ENCODE results near the gene ABCA6. TPM values are rescaled to one million over a fixed set of nuclear protein-coding genes. Genes with fewer than 3 reads are reported as not detected.

ABCA6 gene
- total and polyA plus RNA-seq, 9 of the 15 experiments (the other 6 are each of a cell fraction or from before 2014, with no cell fraction given) = 0.06 to 0.73 (median 0.15) TPM

GRCh38 chr17:69044371-69044770, 97.3 kb downstream of the ABCA6 start:
- no peaks in the 10 kb centered on the region for H3K79me2 ChIP-seq (ENCODE audit: control insufficient read depth, insufficient read depth, low read length)
- no peak overlapping the region for H2AFZ ChIP-seq (ENCODE audit: low read depth, low read length)
- no peaks in the 10 kb centered on the region for H4K20me1 ChIP-seq (replicated peaks; ENCODE audit: control insufficient read depth, insufficient read depth, low read length)
- no peak overlapping the region for H3K27ac ChIP-seq (ENCODE audit: extremely low read depth, low read depth, low read length)
- no peaks in the 10 kb centered on the region for H3K27me3 ChIP-seq (ENCODE audit: control insufficient read depth in 2 of 2, insufficient read depth in 2 of 2, low read length in 2 of 2)
- peaks cover 8% of the 10 kb centered on the region; the same call in 1 of the 2 replicates for H3K9me3 ChIP-seq (replicated peaks; ENCODE audit: control insufficient read depth, insufficient read depth, low read depth, low read length)
- in situ Hi-C loops (cut with MboI) (no loop called here), intact Hi-C loops (cut with micrococcal nuclease) (no loop called here)
- FAIRE-seq = no peak
- no peak for ATAC-seq
- POLR2A ChIA-PET = interaction anchor here (0.6 kb wide), 1 partner anchor 797 kb away, joined by 3 read pairs; no protein-coding TSS in a partner anchor
- no peak overlapping the region for H3K4me2 ChIP-seq (ENCODE audit: insufficient read depth, low read length)
- H3K4me3 ChIP-seq = no peak overlapping the region
- H3K9me1 ChIP-seq (ENCODE audit: control insufficient read depth, insufficient read depth, low read length) = no peaks in the 10 kb centered on the region
- no peak overlapping the region for H3K9ac ChIP-seq (ENCODE audit: insufficient read depth in 1 of 2, low read depth in 2 of 2, low read length in 2 of 2)
- CTCF ChIA-PET (ENCODE audit: low intra/inter-chr PET ratio) = no interaction called here
- peaks cover 3 to 32% of the 10 kb centered on the region in 2 experiments for H3K4me1 ChIP-seq (replicated peaks in 1 of 2; ENCODE audit: control insufficient read depth in 2 of 2, insufficient read depth in 2 of 2, low read length in 2 of 2)
- BruUV-seq (replicated peaks) = no TSS peak
- no peak for DNase-seq (ENCODE audit: extremely low read depth in 1 of 4, low spot score in 3 of 4)
- no peaks in the 10 kb centered on the region for H3K36me3 ChIP-seq (ENCODE audit: control insufficient read depth, insufficient read depth, low read length)
- 100% methylated on average over 2 of the region's 2 CpGs for WGBS (ENCODE audit: insufficient coverage, low coverage, missing lambda C conversion rate)
- no peak for TF ChIP-seq PCBP1 (IDR thresholded peaks at IDR 0.05; ENCODE audit: low read depth, low read length, poor library complexity, severe bottlenecking)
- no peak for TF ChIP-seq CHD4 (IDR thresholded peaks at IDR 0.05; ENCODE audit: insufficient read depth, insufficient replicate concordance, low read depth, low read length, poor library complexity, severe bottlenecking)
- no peak for TF ChIP-seq CHCHD3 (CRISPR knock-in tag; IDR thresholded peaks at IDR 0.05)
- no peak for TF ChIP-seq KLF16 (IDR thresholded peaks at IDR 0.05)
- no peak for TF ChIP-seq CEBPG (CRISPR knock-in tag; IDR thresholded peaks at IDR 0.05)
- no peak for TF ChIP-seq CEBPG (tag; conservative IDR thresholded peaks at IDR 0.05 in 1 of 2, IDR thresholded peaks at IDR 0.05 in 1 of 2)
- TF ChIP-seq, protein P1, sequence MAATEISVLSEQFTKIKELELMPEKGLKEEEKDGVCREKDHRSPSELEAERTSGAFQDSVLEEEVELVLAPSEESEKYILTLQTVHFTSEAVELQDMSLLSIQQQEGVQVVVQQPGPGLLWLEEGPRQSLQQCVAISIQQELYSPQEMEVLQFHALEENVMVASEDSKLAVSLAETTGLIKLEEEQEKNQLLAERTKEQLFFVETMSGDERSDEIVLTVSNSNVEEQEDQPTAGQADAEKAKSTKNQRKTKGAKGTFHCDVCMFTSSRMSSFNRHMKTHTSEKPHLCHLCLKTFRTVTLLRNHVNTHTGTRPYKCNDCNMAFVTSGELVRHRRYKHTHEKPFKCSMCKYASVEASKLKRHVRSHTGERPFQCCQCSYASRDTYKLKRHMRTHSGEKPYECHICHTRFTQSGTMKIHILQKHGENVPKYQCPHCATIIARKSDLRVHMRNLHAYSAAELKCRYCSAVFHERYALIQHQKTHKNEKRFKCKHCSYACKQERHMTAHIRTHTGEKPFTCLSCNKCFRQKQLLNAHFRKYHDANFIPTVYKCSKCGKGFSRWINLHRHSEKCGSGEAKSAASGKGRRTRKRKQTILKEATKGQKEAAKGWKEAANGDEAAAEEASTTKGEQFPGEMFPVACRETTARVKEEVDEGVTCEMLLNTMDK (IDR thresholded peaks at IDR 0.05; ENCODE audit: borderline replicate concordance, insufficient read depth, low read depth, low read length, poor library complexity, severe bottlenecking) = no peak
- no peak for TF ChIP-seq NR2C1 (IDR thresholded peaks at IDR 0.05)
- TF ChIP-seq NR2C1 (tag; IDR thresholded peaks at IDR 0.05) = no peak
- TF ChIP-seq TEAD2 (tag; IDR thresholded peaks at IDR 0.05) = no peak
- TF ChIP-seq NCOA1 (IDR thresholded peaks at IDR 0.05; ENCODE audit: low read depth) = no peak
- no peak for TF ChIP-seq RBM22 (IDR thresholded peaks at IDR 0.05; ENCODE audit: low read depth, low read length, poor library complexity, severe bottlenecking)
- TF ChIP-seq, protein P2, sequence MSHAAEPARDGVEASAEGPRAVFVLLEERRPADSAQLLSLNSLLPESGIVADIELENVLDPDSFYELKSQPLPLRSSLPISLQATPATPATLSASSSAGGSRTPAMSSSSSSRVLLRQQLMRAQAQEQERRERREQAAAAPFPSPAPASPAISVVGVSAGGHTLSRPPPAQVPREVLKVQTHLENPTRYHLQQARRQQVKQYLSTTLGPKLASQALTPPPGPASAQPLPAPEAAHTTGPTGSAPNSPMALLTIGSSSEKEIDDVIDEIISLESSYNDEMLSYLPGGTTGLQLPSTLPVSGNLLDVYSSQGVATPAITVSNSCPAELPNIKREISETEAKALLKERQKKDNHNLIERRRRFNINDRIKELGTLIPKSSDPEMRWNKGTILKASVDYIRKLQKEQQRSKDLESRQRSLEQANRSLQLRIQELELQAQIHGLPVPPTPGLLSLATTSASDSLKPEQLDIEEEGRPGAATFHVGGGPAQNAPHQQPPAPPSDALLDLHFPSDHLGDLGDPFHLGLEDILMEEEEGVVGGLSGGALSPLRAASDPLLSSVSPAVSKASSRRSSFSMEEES (CRISPR knock-in tag; IDR thresholded peaks at IDR 0.05) = no peak
- no peak for TF ChIP-seq ZNF395 (CRISPR knock-in tag; IDR thresholded peaks at IDR 0.05)
- no peak for TF ChIP-seq CHAMP1 (IDR thresholded peaks at IDR 0.05)
- TF ChIP-seq ZNF644 (tag; IDR thresholded peaks at IDR 0.05; ENCODE audit: low read depth) = no peak

All from K562 (cell line).